T47D (cell line): Measurements from ENCODE around the gene EGF.

Experiments
- DNase-seq, 2 experiments: peaks; one replicate each; pipeline versions ENCODE4 v3.0.0 to v3.0.0-alpha.2; 2011 to 2012; ENCODE audit warnings: low read depth in 1 of 2, low spot score in 1 of 2
- JUND ChIP-seq: IDR thresholded peaks from 2 replicates; pipeline ENCODE4 v1.6.1; 2012; ENCODE audit warnings: low read depth
- in situ Hi-C: cut with HindIII; loops from 2 replicates; pipeline ENCODE4 v1.10.0; 2016; ENCODE audit warnings: low sequenced_read_pairs, low pct_unique_long_range_greater_than_20kb

The EGF gene

DNA sequence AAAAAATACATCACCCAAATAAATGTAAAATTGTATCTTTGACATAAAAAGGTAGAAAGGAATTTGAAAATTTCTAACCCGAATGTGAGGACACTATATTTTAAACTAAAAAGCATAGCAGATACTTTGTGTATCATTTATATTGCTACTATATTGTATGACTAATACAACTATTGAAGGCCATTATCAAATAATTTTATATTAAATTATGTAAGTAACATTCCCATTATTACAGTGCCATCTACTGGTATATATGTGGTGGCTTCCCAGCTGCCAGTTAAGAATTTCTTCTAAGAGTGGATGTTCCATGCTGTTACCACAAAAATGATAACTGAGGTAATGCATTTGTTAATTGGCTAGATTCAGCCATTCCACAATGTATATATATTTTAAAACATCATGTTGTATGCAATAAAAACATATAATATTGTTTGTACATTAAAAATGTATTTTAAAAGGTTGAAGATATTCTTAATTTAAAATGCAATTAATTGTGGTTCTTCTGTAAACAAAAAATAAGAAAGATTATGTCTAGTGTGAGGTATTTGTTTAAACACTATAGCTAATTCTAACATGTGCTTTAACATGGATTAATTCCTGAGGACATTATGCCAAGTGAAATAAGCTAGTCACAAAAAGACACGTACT is 65.3 kb downstream of the EGF start:
- in situ Hi-C loops, result no loop called here
- no peak for TF ChIP-seq JUND
- DNase-seq, result peak; percentile 3 to 44

DNA sequence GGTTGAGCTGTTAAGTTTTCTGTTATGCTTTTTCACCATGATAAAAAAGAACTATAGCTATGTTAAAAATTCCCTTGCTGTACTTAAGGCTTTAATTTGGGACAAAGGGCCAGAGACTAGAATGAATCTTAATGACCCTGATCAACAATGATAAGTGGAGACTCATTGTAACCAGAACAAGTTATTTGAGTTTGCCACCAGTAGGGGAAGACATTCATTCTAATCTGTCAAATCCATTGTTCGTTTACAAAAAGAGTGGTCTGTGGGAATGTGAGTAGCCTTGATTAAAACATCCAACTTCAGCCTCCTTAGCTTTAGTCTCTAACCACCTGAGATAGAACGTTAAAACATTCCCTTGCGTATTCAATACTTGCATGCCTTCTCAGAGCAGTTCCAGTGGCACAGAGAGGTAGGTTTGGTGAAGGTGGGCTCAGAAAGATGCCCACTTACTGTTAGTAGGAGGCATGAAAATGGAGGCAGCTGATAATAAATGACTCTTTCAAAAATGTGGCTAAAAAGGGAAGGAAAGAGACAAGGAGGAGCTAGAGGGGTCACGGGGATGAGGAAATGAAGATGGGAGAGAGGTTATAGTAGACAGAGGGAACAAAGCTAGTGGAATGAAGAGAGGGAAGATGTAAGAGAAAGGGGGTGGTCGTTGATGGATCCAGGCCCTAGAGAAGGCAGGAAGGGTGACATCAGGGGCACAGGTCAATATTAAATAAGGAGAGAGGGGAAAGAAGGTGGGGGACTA is 66.2 kb downstream of the EGF start:
- DNase-seq, result no peak
- TF ChIP-seq JUND, result no peak
- in situ Hi-C loops, result no loop called here

DNA sequence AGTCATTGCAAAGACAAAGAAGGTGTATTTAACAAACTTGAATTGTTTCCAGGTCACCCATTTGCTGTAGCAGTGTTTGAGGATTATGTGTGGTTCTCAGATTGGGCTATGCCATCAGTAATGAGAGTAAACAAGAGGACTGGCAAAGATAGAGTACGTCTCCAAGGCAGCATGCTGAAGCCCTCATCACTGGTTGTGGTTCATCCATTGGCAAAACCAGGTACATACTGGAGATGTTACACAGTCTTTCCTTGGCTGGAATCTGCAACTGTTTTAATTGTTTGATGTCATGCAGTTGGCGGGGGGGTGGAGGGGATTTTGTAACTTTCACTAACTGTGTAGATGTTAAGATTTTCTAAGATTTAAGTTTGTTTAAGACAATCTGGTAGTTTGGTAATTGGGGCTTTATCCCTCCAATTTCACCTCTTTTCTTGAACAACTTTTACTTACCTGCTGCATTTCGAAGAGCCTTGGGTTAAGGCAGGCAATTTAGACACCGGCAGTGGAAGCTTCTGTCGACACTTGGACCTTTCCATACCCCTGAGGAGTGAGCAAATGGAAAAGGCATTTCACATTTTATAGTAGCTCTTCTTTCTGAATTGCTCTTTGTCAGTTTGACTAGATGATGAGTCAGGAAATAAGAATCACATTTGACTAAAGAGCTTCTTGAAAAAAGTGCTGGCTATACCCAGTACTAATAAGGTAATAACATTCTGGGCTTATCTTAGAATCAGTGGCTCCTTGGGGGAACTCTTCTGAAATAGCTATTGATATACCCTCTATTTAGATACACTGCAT is 67.4 kb downstream of the EGF start:
- DNase-seq, result no peak
- no peak for TF ChIP-seq JUND
- in situ Hi-C loops, result no loop called here

DNA sequence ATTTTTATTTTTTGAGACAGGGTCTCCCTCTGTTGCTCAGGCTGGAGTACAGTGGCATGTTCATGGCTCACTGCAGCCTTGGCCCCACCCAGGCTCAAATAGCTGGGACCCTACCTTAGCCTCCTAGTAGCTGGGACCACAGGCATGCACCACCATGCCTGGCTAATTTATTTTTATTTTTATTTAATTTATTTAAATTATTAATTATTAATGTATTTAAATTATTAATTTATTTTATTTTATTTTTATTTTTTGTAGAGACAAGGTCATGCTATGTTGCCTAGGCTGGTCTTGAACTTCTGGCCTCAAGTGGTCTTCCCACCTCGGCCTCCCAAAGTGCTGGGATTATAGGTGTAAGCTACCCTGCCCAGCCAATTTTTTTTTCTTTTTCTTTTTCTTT is 69.3 kb downstream of the EGF start:
- no peak for DNase-seq
- no peak for TF ChIP-seq JUND
- in situ Hi-C loops, result no loop called here

DNA sequence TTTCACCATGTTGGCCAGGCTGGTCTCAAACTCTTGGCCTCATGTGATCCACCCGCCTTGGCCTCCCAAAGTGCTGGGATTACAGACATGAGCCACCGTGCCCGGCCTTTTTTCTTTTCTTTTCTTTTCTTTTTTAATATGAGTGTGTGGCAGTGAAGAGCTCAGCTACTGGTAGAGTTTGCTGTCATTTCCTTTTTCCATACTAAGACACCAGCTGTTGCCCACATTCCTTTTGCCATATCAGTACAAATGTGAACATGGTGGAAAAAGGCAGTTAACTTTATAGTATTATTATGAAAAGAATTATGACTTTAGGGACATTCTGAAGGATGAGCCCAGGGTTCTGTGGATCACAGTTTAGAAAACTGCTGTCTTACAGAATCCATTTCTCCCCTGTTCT is 69.8 kb downstream of the EGF start:
- in situ Hi-C loops, result no loop called here
- no peak for DNase-seq
- no peak for TF ChIP-seq JUND

DNA sequence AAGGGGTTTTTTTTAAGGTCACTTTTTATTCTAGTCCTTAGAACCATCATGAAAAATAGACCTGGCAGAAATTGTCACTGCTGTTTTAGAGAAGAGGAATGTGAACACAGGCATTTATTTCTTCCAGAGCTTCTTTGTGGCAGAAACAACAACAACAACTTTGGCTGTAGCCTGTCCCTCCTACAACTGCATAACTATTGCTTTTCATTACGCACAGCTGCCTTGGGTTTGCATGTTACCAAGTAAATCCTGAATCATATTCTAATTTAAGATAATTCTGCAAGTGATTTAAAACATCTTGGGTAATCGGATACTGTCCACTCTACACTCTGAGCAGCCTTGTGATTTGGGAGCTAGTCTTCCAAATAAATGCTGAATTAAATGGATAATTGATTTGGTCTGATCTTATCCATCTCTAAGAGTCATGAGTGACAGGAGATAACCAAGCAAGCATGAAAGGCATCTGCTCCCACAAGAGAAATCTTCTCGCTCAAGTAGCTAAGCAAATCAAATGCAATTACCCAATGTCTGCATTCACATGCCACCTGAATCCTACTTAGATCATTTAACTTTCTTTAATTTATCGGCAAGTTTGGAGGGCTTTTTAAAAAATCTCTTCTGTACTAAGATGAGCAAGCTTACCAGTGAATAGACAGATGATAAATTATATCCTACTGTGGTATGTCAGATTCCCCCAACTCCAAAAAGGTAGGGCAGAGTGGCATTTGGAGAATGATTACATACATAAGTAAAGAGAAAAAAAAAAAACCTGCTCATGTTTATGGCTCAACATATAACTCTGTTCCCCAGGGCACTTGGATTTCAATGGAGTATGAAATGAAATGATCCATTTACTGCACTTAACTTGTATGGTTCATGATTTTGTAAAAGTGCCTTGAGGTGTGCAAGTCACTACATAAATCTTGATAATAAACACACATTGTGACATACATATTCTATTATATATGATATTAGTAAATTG is 73.6 kb downstream of the EGF start:
- no peak for TF ChIP-seq JUND
- in situ Hi-C loops, result no loop called here
- no peak for DNase-seq

DNA sequence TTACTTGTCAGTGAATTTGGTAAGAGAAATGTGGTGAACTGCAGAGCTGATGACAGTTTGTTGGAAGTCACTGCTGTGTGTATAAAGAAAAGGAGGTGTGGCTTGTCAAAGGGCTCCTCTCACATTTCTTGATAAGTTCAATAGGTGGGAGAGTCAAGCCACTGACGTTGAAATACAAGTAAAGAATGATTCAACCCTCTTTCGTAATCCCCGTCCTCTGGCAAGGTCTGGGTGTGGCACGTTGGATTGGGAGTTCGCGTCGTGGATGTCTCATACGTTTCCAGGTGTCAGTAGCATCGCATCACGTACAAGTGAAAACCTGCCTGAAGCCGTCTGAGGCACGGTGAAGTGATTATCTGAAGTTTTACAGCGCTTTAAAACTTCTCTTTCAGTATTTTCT is 76.4 kb downstream of the EGF start:
- no peak for TF ChIP-seq JUND
- DNase-seq, result no peak
- in situ Hi-C loops, result no loop called here

DNA sequence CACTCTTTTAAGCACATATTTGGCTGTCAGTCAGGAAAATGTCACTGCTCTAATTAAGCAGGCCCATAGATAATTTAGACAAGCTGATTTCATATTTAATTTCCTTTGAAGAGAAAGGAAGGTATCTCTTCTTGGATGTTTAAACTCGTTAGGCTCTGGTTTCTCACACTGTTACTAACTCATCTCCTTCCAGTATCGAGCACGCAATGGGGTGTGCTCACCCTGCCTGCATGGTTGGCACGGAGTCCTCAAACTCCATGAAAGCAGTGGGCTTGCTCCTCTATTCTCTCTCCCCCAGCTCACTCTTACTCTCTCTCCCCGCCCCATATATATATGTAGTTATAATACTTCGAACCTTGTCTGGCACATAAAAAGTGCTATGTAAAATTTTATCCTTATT is 76.9 kb downstream of the EGF start:
- in situ Hi-C loops, result no loop called here
- no peak for DNase-seq
- no peak for TF ChIP-seq JUND

DNA sequence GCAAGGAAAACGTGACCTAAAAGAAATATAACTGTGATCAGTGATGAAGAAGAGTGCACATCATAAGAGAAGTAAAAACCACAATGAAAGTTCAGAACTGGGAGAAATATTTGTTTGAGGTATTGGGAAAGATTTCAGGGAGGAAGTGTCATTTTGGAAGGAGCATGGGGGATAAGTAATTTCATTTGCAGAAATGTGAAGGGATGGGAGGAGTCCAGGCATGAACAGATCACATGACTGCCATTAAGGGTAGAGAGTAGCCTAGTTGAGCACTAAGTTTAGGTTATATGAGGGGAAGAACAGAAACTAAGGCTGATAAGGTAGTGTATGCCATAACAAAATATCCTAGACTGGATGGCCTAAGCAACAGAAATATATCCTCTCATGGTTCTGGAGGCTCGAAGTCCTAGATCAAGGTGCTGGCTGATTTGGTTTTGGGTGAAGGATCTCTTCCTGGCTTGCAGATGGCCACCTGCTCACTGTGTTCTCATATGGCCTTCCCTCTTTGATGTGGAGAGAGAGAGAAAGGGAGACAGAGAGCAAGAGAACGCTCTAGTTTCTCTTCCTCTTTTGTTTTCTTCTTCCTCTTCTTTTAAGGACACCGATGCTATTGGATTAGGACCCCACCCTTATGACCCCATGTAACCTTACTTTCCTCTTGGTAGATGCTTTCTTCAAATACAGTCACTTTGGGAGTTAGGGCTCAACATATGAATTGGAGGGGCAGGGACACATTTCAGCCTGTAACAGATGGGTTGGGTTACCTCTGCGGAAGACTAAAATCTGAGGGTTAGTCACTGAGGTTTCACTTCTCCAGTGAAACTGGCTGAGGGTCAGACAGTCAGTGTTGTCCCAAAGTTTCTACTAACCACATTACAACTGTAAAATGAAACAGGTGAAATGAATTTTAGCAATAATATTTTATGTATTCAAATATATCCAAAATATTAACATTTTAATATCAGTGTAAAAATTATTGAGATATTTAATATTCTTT is 77.9 kb downstream of the EGF start:
- in situ Hi-C loops, result no loop called here
- DNase-seq, result no peak
- no peak for TF ChIP-seq JUND

DNA sequence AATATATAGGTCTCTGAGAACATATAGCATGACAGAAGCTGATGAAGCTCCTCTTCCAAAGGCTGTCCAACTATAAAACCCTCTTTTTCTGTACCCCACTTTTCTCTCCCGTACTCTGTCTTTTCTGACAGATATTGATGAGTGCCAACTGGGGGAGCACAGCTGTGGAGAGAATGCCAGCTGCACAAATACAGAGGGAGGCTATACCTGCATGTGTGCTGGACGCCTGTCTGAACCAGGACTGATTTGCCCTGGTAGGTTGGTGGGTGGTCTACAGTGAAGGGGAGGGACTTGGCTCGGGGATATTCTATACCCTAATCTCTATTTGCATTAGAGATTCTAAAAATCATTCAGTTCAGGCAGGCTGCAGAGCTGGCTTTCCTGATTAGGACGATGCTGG is 80.4 kb downstream of the EGF start:
- in situ Hi-C loops, result no loop called here
- no peak for DNase-seq
- no peak for TF ChIP-seq JUND

DNA sequence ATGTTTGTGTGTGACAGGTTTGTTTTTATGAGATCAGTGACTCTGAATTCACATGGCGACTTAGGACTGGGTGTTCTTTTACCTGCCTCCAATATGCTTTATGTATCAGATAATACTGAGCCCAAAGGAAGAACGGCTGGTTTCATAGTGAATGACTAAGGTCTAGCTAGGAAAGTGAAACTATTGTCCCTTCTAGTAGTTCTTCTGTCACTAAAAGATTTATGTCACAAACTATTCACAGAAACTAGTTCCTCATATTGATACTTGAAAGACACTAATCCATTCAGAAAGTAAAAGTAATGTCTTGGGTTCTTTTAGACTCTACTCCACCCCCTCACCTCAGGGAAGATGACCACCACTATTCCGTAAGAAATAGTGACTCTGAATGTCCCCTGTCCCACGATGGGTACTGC is 81.7 kb downstream of the EGF start:
- no peak for TF ChIP-seq JUND
- in situ Hi-C loops, result no loop called here
- no peak for DNase-seq
